Activated B cell treated with CpG ODN at 0.5 μM for 24 hours (primary cell): Measurements from ENCODE around the gene OGFOD3. TPM values are rescaled to one million over a fixed set of nuclear protein-coding genes. Genes with fewer than 3 reads are reported as not detected.
A peak's percentile ranks its signal among the peaks of the same experiment; 100 is the strongest.
"Not testable (repeated sequence)": the region's sequence is repeated elsewhere in the genome, so short reads cannot be mapped to it uniquely, and the experiment has no call there.

ENCODE experiments used
- ATAC-seq: fragments of 200-7000 bp; cut with Tn5 transposase; one replicate; pipeline ENCODE4 v1.10.0; 2021; ENCODE audit warnings: low read depth, mild to moderate bottlenecking, moderate library complexity
- CTCF ChIA-PET: fragments of 350-600 bp; sonication (Branson Sonifier 250); formaldehyde crosslinking; loops from one replicate; lab custom pipeline; 2021; ENCODE audit warnings: antibody characterized with exemption; lab: Charles Lee
- POLR2A ChIA-PET: fragments of 350-600 bp; sonication (Branson Sonifier 250); formaldehyde crosslinking; loops from one replicate; lab custom pipeline; 2021; ENCODE audit warnings: antibody characterized with exemption; lab: Charles Lee
- DNase-seq: peaks from one replicate; pipeline ENCODE4 v3.0.0; 2022
- H3K27ac Mint-ChIP-seq: one replicate; pipeline ENCODE4 v1.8.0; 2020; ENCODE audit warnings: mixed read lengths
- H3K27me3 Mint-ChIP-seq: one replicate; pipeline ENCODE4 v1.8.0; 2021; ENCODE audit warnings: mixed read lengths
- H3K36me3 Mint-ChIP-seq: one replicate; pipeline ENCODE4 v1.8.0; 2021; ENCODE audit warnings: low read depth, mixed read lengths
- H3K4me1 Mint-ChIP-seq: one replicate; pipeline ENCODE4 v1.8.0; 2021; ENCODE audit warnings: mixed read lengths
- H3K4me3 Mint-ChIP-seq: one replicate; pipeline ENCODE4 v1.8.0; 2020; ENCODE audit warnings: mild to moderate bottlenecking, mixed read lengths
- H3K9me3 Mint-ChIP-seq: one replicate; pipeline ENCODE4 v1.8.0; 2020; ENCODE audit warnings: mixed read lengths
- intact Hi-C: fragments of 100-400 bp; cut with micrococcal nuclease; formaldehyde crosslinking; loops from one replicate; pipeline ENCODE4 v1.15.1; 2024
- total RNA-seq: library from RNA; stranded (reverse); gene quantifications from 2 replicates; pipeline ENCODE4 v1.2.3, GENCODE V29; 2022
- TF ChIP-seq, protein P1 (sequence below): fragments of 200-600 bp; IDR thresholded peaks from one replicate; pipeline ENCODE4 v1.8.0; 2022; ENCODE audit warnings: antibody characterized with exemption, mild to moderate bottlenecking

Gene OGFOD3
- total RNA-seq, 1 donor from 2014 or later: 35.0 TPM

DNA sequence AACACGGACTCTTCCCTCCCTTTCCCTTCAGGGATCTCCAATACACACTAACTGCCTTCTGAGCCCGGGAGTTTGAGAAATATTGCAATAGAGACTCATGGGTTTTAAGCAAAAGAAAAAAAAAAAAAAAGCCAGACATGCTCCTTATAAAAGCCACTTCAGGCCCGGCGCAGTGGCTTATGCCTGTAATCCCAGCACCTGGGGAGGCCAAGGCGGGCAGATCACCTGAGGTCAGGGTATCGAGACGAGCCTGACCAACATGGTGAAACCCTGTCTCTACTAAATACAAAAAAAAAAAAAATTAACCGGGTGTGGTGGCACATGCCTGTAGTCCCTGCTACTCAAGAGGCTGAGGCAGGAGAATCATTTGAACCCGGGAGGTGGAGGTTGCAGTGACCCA, 2.6 kb downstream of the OGFOD3 start:
- intact Hi-C loops: loop anchor here (5.0 kb wide), 2 partner anchors 208 to 282 kb away; partner anchors contain the start of gene RAB40B
- H3K27ac Mint-ChIP-seq: no peak overlapping the region
- peaks cover 30% of the 10 kb centered on the region for H3K4me1 Mint-ChIP-seq
- H3K36me3 Mint-ChIP-seq: peaks cover 29% of the 10 kb centered on the region
- DNase-seq (no peak), ATAC-seq (no peak)
- no peak overlapping the region for H3K4me3 Mint-ChIP-seq
- H3K9me3 Mint-ChIP-seq: no peaks in the 10 kb centered on the region
- no peaks in the 10 kb centered on the region for H3K27me3 Mint-ChIP-seq
- TF ChIP-seq, protein P1, sequence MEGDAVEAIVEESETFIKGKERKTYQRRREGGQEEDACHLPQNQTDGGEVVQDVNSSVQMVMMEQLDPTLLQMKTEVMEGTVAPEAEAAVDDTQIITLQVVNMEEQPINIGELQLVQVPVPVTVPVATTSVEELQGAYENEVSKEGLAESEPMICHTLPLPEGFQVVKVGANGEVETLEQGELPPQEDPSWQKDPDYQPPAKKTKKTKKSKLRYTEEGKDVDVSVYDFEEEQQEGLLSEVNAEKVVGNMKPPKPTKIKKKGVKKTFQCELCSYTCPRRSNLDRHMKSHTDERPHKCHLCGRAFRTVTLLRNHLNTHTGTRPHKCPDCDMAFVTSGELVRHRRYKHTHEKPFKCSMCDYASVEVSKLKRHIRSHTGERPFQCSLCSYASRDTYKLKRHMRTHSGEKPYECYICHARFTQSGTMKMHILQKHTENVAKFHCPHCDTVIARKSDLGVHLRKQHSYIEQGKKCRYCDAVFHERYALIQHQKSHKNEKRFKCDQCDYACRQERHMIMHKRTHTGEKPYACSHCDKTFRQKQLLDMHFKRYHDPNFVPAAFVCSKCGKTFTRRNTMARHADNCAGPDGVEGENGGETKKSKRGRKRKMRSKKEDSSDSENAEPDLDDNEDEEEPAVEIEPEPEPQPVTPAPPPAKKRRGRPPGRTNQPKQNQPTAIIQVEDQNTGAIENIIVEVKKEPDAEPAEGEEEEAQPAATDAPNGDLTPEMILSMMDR: no peak
- ChIA-PET POLR2A (no interaction called here), CTCF (no interaction called here)

- intact Hi-C loops: loop anchor here (5.0 kb wide), 2 partner anchors 208 to 282 kb away; partner anchors contain the start of gene RAB40B
- H3K36me3 Mint-ChIP-seq: peaks cover 26% of the 10 kb centered on the region
- TF ChIP-seq, protein P1: no peak
- no peak for ATAC-seq
- peak overlapping the region; percentile 37 for H3K27ac Mint-ChIP-seq
- H3K4me1 Mint-ChIP-seq: peaks cover 30% of the 10 kb centered on the region
- no peak for DNase-seq
- H3K9me3 Mint-ChIP-seq: no peaks in the 10 kb centered on the region
- POLR2A ChIA-PET: interaction anchor here (1.2 kb wide), 1 partner anchor 34 kb away, joined by 3 read pairs; no protein-coding TSS in a partner anchor
- no peak overlapping the region for H3K4me3 Mint-ChIP-seq
- CTCF ChIA-PET: no interaction called here
- no peaks in the 10 kb centered on the region for H3K27me3 Mint-ChIP-seq
Observed at GRCh38 chr17:82415336-82415735, 3.0 kb downstream of the OGFOD3 start.

DNA sequence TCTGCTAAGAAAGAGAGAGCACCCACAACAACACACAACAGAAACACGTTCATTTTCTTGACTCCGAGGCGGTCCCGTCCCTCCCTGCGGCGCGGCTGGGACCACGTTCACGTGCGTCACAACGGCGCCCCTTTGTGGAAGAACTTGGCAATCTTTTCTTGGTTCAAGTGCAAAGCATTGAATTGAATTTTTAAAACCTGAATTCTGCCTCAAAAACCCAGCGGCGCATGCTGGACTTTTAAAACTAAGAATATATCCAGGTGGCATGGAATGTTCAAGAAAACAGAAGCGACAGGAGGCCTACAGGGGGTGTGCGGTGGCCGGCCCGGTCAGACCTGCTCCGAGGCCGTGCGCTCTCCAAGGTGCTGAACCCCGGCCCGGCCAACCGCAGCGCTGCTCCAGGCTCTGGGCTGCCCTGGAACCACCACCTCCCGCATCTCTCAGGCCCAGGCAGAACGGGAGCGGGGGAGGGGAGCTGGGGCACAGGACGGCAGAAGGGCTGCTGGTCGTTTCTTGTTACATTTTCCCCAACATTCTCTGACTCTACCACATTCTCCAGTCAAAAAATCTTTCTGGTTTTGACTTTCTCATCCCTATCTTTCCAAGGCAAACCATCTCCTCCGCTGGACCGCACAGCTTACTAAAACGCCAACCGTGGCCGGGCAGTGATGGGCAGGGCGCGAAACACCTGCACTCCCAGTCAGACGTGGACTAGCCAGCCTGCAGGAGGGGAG, 3.7 kb downstream of the OGFOD3 start:
- ChIA-PET CTCF (interaction anchor here (0.7 to 1.0 kb wide), 2 partner anchors 62 to 66 kb away, joined by 3 read pairs; no protein-coding TSS in a partner anchor), POLR2A (interaction anchor here (0.6 to 1.5 kb wide), 3 partner anchors 35 to 248 kb away, joined by 3 to 4 read pairs (median 3); no protein-coding TSS in a partner anchor)
- no peak overlapping the region for H3K4me3 Mint-ChIP-seq
- TF ChIP-seq, protein P1: no peak
- H3K27ac Mint-ChIP-seq: peak overlapping the region; percentile 37
- peak; percentile 22 for ATAC-seq
- H3K9me3 Mint-ChIP-seq: no peaks in the 10 kb centered on the region
- H3K36me3 Mint-ChIP-seq: peaks cover 20% of the 10 kb centered on the region
- DNase-seq: peak; percentile 64
- no peaks in the 10 kb centered on the region for H3K27me3 Mint-ChIP-seq
- intact Hi-C loops: loop anchor here (1.0 to 5.0 kb wide), 4 partner anchors 63 to 283 kb away; partner anchors contain the start of gene RAB40B
- H3K4me1 Mint-ChIP-seq: peaks cover 26% of the 10 kb centered on the region

DNA sequence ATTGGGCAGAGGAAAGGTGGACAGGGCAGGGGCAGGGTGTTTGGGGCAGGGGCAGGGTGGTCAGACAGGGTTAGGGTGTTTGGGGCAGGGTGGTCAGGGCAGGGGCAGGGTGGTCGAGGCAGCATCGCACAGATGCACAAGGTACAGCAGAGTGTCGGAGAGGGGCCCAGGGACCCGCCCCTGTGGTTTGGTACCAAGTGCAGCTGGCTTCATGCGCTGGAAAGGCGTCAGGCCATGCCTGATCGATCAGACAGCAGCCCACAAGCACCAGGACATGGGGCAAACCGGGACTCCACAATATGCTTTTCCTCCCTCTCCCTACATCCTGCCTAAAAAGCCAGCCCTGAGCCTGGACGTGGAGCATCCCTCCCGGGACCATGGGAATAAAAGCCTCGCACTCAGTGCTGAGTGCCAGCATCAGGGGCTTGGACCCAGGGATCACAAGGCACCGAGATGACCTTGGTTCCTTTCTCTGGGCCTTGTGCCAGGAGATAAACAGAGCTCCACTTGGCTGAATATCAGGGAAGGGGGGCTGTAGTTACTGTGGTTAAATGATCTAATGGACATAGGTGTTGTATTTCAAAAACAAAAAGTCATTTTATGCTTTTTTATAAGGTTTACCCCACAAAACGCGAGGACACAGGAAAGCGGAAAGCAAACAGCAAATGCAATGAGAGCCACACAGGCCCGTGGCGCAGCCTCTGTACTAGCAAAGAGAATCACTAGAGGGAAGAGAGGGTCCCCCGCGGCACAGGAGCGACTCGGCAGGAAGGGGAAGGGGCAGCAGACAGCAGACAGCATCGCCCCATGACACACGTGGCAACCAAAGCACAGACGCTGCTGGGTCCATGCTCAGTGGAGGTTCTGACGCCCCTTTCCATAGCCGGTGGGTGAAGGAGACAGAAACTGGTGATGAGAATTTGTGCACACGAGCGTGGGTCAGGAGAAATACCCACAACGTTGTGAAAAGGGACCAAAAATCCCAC, 5.6 kb downstream of the OGFOD3 start:
- DNase-seq (no peak), ATAC-seq (no peak)
- CTCF ChIA-PET: no interaction called here
- H3K36me3 Mint-ChIP-seq: peaks cover 30% of the 10 kb centered on the region
- no peak overlapping the region for H3K4me3 Mint-ChIP-seq
- H3K27me3 Mint-ChIP-seq: no peaks in the 10 kb centered on the region
- intact Hi-C loops: no loop called here
- POLR2A ChIA-PET: no interaction called here
- peaks cover 24% of the 10 kb centered on the region for H3K4me1 Mint-ChIP-seq
- no peak overlapping the region for H3K27ac Mint-ChIP-seq
- TF ChIP-seq, protein P1: no peak
- no peaks in the 10 kb centered on the region for H3K9me3 Mint-ChIP-seq

GRCh38 chr17:82412081-82412480, 6.3 kb downstream of the OGFOD3 start:
- H3K9me3 Mint-ChIP-seq, H3K27me3 Mint-ChIP-seq, DNase-seq: not testable (repeated sequence)

More at GRCh38 chr17:82412081-82412480, 6.3 kb downstream of the OGFOD3 start:
- POLR2A ChIA-PET, CTCF ChIA-PET, intact Hi-C loops, H3K4me3 Mint-ChIP-seq, H3K27ac Mint-ChIP-seq, ATAC-seq: not testable (repeated sequence)
- peaks cover 27% of the 10 kb centered on the region for H3K4me1 Mint-ChIP-seq
- H3K36me3 Mint-ChIP-seq: peaks cover 36% of the 10 kb centered on the region
